ENCODE data around the gene ABAT. TPM values are rescaled to one million over a fixed set of nuclear protein-coding genes. Genes with fewer than 3 reads are reported as not detected.

The ABAT gene
- total RNA-seq, 1 donor from 2014 or later, result 14.5 TPM

DNA sequence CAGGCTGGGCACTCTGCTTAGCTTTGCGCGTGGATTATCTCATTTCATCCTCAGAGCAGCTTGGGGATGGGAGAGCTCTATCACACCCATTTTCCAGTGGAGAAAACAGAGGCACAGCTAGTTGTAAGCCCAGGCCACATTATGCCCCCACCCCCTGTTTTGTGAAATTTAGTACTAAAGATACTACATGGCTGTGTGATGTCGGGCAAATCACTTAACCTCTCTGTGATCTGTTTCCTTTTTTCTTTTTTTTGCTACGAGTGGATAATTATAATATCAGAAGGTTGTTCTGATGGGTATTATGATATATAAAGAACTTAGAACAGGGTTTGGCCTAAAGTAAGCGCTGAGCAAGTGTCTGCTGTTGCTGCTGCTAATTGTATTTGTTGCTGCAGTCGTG, 41.6 kb downstream of the ABAT start:
- DNase-seq, result no peak
- intact Hi-C loops (cut with micrococcal nuclease), result no loop called here
- H3K4me1 ChIP-seq, result peaks cover 8% of the 10 kb centered on the region
- no peaks in the 10 kb centered on the region for H3K27me3 ChIP-seq (ENCODE audit: low read depth)
- H3K9me3 ChIP-seq (replicated peaks), result peaks cover 11% of the 10 kb centered on the region
- H3K27ac ChIP-seq (replicated peaks), result no peak overlapping the region
- H3K36me3 ChIP-seq, result no peaks in the 10 kb centered on the region
- TF ChIP-seq, protein P1, sequence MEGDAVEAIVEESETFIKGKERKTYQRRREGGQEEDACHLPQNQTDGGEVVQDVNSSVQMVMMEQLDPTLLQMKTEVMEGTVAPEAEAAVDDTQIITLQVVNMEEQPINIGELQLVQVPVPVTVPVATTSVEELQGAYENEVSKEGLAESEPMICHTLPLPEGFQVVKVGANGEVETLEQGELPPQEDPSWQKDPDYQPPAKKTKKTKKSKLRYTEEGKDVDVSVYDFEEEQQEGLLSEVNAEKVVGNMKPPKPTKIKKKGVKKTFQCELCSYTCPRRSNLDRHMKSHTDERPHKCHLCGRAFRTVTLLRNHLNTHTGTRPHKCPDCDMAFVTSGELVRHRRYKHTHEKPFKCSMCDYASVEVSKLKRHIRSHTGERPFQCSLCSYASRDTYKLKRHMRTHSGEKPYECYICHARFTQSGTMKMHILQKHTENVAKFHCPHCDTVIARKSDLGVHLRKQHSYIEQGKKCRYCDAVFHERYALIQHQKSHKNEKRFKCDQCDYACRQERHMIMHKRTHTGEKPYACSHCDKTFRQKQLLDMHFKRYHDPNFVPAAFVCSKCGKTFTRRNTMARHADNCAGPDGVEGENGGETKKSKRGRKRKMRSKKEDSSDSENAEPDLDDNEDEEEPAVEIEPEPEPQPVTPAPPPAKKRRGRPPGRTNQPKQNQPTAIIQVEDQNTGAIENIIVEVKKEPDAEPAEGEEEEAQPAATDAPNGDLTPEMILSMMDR (IDR thresholded peaks at IDR 0.05; ENCODE audit: borderline replicate concordance), result no peak
- H3K4me3 ChIP-seq, result no peak overlapping the region

DNA sequence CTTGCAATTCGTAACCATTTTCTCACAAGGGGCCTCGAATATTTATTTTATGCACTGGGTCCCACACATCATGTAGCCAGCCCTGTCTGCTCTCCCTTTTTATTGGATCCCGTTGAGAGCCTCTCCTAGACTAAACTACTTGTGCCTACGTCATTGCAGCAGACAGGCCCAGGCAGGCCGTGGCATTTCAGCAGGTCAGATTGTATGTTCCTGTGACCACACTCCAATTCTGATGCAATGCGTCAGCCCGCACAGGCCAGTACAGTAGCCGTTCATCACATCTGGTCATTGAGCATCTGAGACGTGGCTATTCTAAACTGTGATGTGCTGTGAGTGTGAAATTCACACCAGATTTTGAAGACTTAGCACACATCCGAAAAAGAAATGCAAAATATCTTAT, 42.2 kb downstream of the ABAT start:
- Histone ChIP-seq H3K36me3 (no peaks in the 10 kb centered on the region), H3K4me3 (no peak overlapping the region), H3K27ac (replicated peaks) (no peak overlapping the region), H3K4me1 (peaks cover 8% of the 10 kb centered on the region), H3K27me3 (ENCODE audit: low read depth) (no peaks in the 10 kb centered on the region), H3K9me3 (replicated peaks) (peaks cover 11% of the 10 kb centered on the region)
- no peak for DNase-seq
- TF ChIP-seq, protein P1 (IDR thresholded peaks at IDR 0.05; ENCODE audit: borderline replicate concordance), result no peak
- intact Hi-C loops (cut with micrococcal nuclease), result no loop called here

DNA sequence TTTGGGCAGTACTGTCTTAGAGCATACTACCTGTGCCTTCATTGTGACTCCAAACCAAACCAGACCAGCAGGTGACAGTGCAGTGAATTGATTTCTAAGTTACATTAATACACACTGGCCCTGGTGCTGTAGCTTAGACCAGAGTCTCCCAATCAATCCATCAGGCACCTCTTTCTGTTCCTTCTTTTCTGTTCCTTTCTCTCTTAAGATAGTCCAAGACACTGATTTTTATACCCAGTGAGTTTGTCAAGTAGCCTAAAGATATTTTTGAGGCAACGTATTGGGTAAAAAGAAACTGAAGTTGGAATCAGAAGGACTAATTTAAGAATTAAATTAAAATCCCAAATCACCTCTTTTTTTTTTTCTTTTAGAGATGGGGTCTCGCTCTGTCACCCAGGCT, 43.1 kb downstream of the ABAT start:
- H3K27ac ChIP-seq (replicated peaks), result no peak overlapping the region
- TF ChIP-seq, protein P1 (IDR thresholded peaks at IDR 0.05; ENCODE audit: borderline replicate concordance), result no peak
- H3K9me3 ChIP-seq (replicated peaks), result peaks cover 11% of the 10 kb centered on the region
- H3K4me3 ChIP-seq, result no peak overlapping the region
- DNase-seq, result no peak
- no peaks in the 10 kb centered on the region for H3K27me3 ChIP-seq (ENCODE audit: low read depth)
- H3K4me1 ChIP-seq, result peaks cover 8% of the 10 kb centered on the region
- intact Hi-C loops (cut with micrococcal nuclease), result no loop called here
- H3K36me3 ChIP-seq, result no peaks in the 10 kb centered on the region

DNA sequence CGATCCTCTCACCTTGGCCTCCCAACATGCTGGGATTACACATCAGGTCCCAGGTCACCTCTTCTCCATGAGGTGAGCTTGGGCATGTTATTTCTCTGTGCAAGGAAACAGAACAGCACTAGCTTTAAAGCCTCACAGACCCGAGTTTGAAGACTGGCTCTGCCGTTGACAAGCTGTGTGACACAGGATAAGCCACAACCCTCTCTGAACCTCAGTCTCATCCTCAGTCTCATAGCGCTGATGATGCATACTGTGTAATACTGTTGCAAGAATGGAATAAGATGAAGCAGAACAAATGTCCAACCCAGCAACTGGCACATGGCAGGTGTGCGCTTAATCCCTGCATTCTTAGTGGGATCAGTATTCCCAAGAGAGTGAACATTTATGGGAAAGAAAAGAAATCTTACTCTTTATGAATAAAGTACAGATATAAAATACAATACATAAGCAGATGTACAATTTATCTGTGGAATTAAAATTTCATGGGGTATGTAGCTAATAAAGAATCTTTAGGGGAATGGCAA, 43.5 kb downstream of the ABAT start:
- Histone ChIP-seq H3K27ac (replicated peaks) (no peak overlapping the region), H3K4me3 (no peak overlapping the region), H3K27me3 (ENCODE audit: low read depth) (no peaks in the 10 kb centered on the region), H3K4me1 (peaks cover 8% of the 10 kb centered on the region), H3K36me3 (no peaks in the 10 kb centered on the region), H3K9me3 (replicated peaks) (peaks cover 11% of the 10 kb centered on the region)
- intact Hi-C loops (cut with micrococcal nuclease), result no loop called here
- no peak for DNase-seq
- TF ChIP-seq, protein P1 (IDR thresholded peaks at IDR 0.05; ENCODE audit: borderline replicate concordance), result no peak

DNA sequence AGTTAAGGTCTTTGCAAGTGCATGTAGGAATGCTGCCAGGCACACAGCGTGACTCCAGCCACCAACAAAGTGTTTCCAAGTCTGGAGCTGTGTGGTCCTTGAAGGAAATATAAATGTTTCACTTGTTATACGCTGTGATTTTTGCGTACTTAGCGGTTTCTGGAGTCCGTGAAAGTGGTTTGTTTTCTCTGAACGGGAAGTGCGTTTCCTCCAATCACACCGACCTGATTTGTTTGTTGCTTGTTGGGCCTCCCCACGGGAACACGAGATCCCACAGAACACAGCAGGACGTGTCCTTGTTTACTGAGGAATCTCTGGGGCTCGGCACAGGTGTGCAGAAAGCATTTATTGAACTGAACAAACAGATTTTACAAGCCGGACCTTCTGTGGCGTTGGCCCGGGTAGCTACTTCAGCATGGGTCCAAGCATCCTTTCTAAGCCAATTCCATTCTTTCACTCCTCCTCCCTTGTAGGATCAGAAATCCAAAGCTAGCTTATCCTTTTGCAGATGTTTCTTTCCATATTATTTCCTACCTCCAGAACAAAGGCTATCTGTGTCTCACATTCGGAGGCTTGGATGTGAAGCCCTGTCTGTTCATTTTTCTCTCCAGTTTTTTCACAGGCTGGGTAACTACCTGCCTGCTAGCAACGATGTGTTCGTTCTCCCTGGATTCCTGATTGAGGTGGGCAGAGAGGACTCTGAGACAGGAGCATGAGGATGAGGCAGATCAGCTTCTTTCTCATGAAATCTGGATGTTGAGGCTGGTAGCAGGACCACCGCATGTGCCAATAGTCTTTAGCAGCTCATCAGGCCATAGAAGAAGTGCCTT, 44.6 kb downstream of the ABAT start:
- TF ChIP-seq, protein P1 (IDR thresholded peaks at IDR 0.05; ENCODE audit: borderline replicate concordance), result no peak
- intact Hi-C loops (cut with micrococcal nuclease), result no loop called here
- H3K4me3 ChIP-seq, result no peak overlapping the region
- DNase-seq, result no peak
- peaks cover 11% of the 10 kb centered on the region for H3K9me3 ChIP-seq (replicated peaks)
- H3K36me3 ChIP-seq, result no peaks in the 10 kb centered on the region
- H3K27ac ChIP-seq (replicated peaks), result no peak overlapping the region
- H3K27me3 ChIP-seq (ENCODE audit: low read depth), result no peaks in the 10 kb centered on the region
- peaks cover 8% of the 10 kb centered on the region for H3K4me1 ChIP-seq
